RWPE2 (cell line): Measurements from ENCODE around the gene AHNAK2.

Experiments used
- ATAC-seq: fragments of 200-7000 bp; cut with Tn5 transposase; 3 replicates; pipeline ENCODE4 v1.9.1; 2021; ENCODE audit warnings: low read depth
- DNase-seq: peaks from one replicate; pipeline ENCODE4 v3.0.0-alpha.2; 2020; ENCODE audit warnings: low spot score
- H3K27ac ChIP-seq: fragments of 450-650 bp; 2 replicates; pipeline ENCODE4 v1.5.1; 2017; ENCODE audit warnings: mild to moderate bottlenecking; ENCODE audit not compliant: poor library complexity, severe bottlenecking
- H3K27me3 ChIP-seq: fragments of 250-450 bp; sonication (Bioruptor Pico); 2 replicates; pipeline ENCODE4 v1.5.1; 2021; ENCODE audit warnings: mild to moderate bottlenecking, moderate library complexity; ENCODE audit not compliant: insufficient read depth, poor library complexity, severe bottlenecking
- H3K36me3 ChIP-seq: fragments of 250-450 bp; sonication (Bioruptor Pico); 2 replicates; pipeline ENCODE4 v1.5.1; 2020; ENCODE audit warnings: low read depth, mild to moderate bottlenecking, moderate library complexity
- H3K4me1 ChIP-seq: fragments of 250-450 bp; sonication (Bioruptor Pico); 2 replicates; pipeline ENCODE4 v1.5.1; 2021; ENCODE audit warnings: mild to moderate bottlenecking, moderate library complexity; ENCODE audit not compliant: insufficient read depth, poor library complexity, severe bottlenecking
- H3K4me3 ChIP-seq: fragments of 250-450 bp; sonication (Bioruptor Pico); 2 replicates; pipeline ENCODE4 v1.5.1; 2021; ENCODE audit warnings: mild to moderate bottlenecking, moderate library complexity; ENCODE audit not compliant: severe bottlenecking
- H3K9me3 ChIP-seq: fragments of 250-450 bp; sonication (Bioruptor Pico); 2 replicates; pipeline ENCODE4 v1.5.1; 2021; ENCODE audit warnings: mild to moderate bottlenecking, moderate library complexity; ENCODE audit not compliant: severe bottlenecking
- CTCF ChIP-seq: fragments of 450-650 bp; IDR thresholded peaks from one replicate; pipeline ENCODE4 v1.5.1; 2017; ENCODE audit warnings: mild to moderate bottlenecking, moderate library complexity; ENCODE audit not compliant: poor library complexity, severe bottlenecking

AHNAK2 gene

GRCh38 chr14:105012171-105012985 is 34.2 kb upstream of the AHNAK2 start:
- Histone ChIP-seq H3K27ac (peak overlapping the region; percentile 100), H3K36me3 (peaks cover 96% of the 10 kb centered on the region), H3K4me3 (no peak overlapping the region), H3K9me3 (no peaks in the 10 kb centered on the region), H3K4me1 (peaks cover 39% of the 10 kb centered on the region), H3K27me3 (no peaks in the 10 kb centered on the region)
- TF ChIP-seq CTCF, result peak; percentile 79
- no peak for DNase-seq
- peak; percentile 60 for ATAC-seq

- peaks cover 29% of the 10 kb centered on the region for H3K4me1 ChIP-seq
- ATAC-seq, result no peak
- peaks cover 94% of the 10 kb centered on the region for H3K36me3 ChIP-seq
- TF ChIP-seq CTCF, result no peak
- H3K27ac ChIP-seq, result no peak overlapping the region
- no peak for DNase-seq
- H3K27me3 ChIP-seq, result no peaks in the 10 kb centered on the region
- H3K9me3 ChIP-seq, result no peaks in the 10 kb centered on the region
- H3K4me3 ChIP-seq, result no peak overlapping the region
Measured at GRCh38 chr14:105011312-105011990, 33.3 kb upstream of the AHNAK2 start.

- TF ChIP-seq CTCF, result no peak
- H3K9me3 ChIP-seq, result no peaks in the 10 kb centered on the region
- no peak overlapping the region for H3K27ac ChIP-seq
- peaks cover 24% of the 10 kb centered on the region for H3K4me1 ChIP-seq
- ATAC-seq, result no peak
- no peaks in the 10 kb centered on the region for H3K27me3 ChIP-seq
- H3K36me3 ChIP-seq, result peaks cover 94% of the 10 kb centered on the region
- no peak for DNase-seq
- no peak overlapping the region for H3K4me3 ChIP-seq
Measured at GRCh38 chr14:105010891-105011291, 32.7 kb upstream of the AHNAK2 start.

- Histone ChIP-seq H3K4me3 (no peak overlapping the region), H3K4me1 (peaks cover 16% of the 10 kb centered on the region), H3K36me3 (peaks cover 87% of the 10 kb centered on the region), H3K27ac (no peak overlapping the region), H3K9me3 (no peaks in the 10 kb centered on the region), H3K27me3 (no peaks in the 10 kb centered on the region)
- no peak for ATAC-seq
- DNase-seq, result no peak
- TF ChIP-seq CTCF, result no peak
Measured at GRCh38 chr14:105010106-105010505, 31.9 kb upstream of the AHNAK2 start.
